Right cardiac atrium (tissue), 5 donors: Measurements from ENCODE around the gene SLC6A5. TPM values are rescaled to one million over a fixed set of nuclear protein-coding genes. Genes with fewer than 3 reads are reported as not detected.
A peak's percentile ranks its signal among the peaks of the same experiment; 100 is the strongest.

Source experiments
- ATAC-seq, 2 donors: fragments of 200-7000 bp; cut with Tn5 transposase; one replicate each; pipeline versions ENCODE4 v1.8.0 to v1.9.1; 2020; ENCODE audit warnings: moderate library complexity in 2 of 2, mild to moderate bottlenecking in 1 of 2
- DNase-seq, 3 donors: peaks; one replicate each; pipeline ENCODE4 v3.0.0-alpha.2; 2020
- H3K27ac ChIP-seq: one replicate; pipeline ENCODE4 v1.5.1; 2013; ENCODE audit warnings: mild to moderate bottlenecking, low read length, control low read depth, moderate library complexity
- H3K27me3 ChIP-seq: one replicate; pipeline ENCODE4 v1.6.1; 2013; ENCODE audit not compliant: control insufficient read depth, insufficient read depth
- H3K4me1 ChIP-seq: one replicate; pipeline ENCODE4 v1.6.1; 2013; ENCODE audit warnings: low read length; ENCODE audit not compliant: control insufficient read depth, insufficient read depth
- H3K4me3 ChIP-seq: one replicate; pipeline ENCODE4 v1.5.1; 2013; ENCODE audit warnings: low read length, control low read depth
- H3K9me3 ChIP-seq: one replicate; pipeline ENCODE4 v1.6.1; 2013; ENCODE audit warnings: low read length; ENCODE audit not compliant: control insufficient read depth
- WGBS: extraction: QIAGEN DNeasy Blood & Tissue Kit; methylation state at CpG from one replicate; pipeline ENCODE4 v1.1.7; 2013; 5-methylcytosine and 5-hydroxymethylcytosine counted together
- intact Hi-C, 4 donors: fragments of 100-400 bp; cut with DNase I; formaldehyde crosslinking; loops; one replicate each; pipeline versions ENCODE4 v1.11.0 to v1.14.0; 2022 to 2023
- polyA plus RNA-seq: library from polyadenylated mRNA; stranded (reverse); fragments of 200-250 nt; gene quantifications from one replicate; pipeline ENCODE4 v1.2.3, GENCODE V29; 2013
- total RNA-seq, 4 donors: library from RNA; stranded (reverse); fragmentation: NEBNext Ultra II Directional; extraction: Animal tissue kit (Norgen Biotek cat#: 25700); gene quantifications; one replicate each; pipeline ENCODE4 v1.2.1, GENCODE V29; 2021
- donor health status: healthy with polysubstance abuse.
- donor health status: DM: no; HTN: yes; CAD: no.
- donor health status: DM: no; HTN: no; CAD: no.
- donor health status: DM: no; HTN: yes; CAD: no; lungs with severe emphysema.
- donor health status: DM: yes; HTN: yes; CAD: no.

The SLC6A5 gene
- total and polyA plus RNA-seq, 5 donors: not detected

DNA sequence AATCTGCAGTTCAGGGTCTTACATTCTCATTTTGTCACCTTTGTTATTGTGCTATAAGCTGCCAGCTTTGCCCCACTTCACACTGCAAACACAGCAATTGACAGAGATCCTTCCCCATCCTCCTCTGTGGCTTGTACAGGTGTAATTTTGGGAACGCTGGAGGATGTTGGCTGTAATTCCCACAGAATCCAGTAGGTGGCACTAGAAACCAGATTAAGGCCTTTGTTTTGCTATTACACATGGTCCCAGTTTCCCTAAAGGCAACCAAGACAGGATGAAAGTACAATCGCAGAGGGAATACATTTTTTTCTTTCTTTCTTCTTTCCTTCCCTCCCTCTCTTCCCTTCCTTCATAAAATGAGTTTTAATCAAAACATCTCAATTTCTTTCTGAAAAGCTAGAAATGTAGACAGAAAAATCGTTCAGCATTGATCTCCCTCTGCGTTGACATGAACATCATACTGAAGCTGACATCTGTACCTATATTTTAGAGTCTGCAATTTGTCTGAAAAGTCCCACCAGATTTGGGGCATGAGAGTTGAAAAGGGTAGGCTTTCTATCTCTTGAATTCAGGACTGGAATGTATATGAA is 48.7 kb downstream of the SLC6A5 start:
- Histone ChIP-seq H3K4me3 (no peak overlapping the region), H3K27ac (no peak overlapping the region), H3K27me3 (no peaks in the 10 kb centered on the region), H3K9me3 (no peaks in the 10 kb centered on the region), H3K4me1 (no peaks in the 10 kb centered on the region)
- ATAC-seq (peak; percentile 31 to 42), DNase-seq (no peak)
- intact Hi-C loops: loop anchor here in 3 of 4 donors (5.0 to 10.0 kb wide), 3 partner anchors 867 to 1657 kb away; no protein-coding TSS in a partner anchor
- WGBS: 36% methylated on average over 4 of the region's 4 CpGs

DNA sequence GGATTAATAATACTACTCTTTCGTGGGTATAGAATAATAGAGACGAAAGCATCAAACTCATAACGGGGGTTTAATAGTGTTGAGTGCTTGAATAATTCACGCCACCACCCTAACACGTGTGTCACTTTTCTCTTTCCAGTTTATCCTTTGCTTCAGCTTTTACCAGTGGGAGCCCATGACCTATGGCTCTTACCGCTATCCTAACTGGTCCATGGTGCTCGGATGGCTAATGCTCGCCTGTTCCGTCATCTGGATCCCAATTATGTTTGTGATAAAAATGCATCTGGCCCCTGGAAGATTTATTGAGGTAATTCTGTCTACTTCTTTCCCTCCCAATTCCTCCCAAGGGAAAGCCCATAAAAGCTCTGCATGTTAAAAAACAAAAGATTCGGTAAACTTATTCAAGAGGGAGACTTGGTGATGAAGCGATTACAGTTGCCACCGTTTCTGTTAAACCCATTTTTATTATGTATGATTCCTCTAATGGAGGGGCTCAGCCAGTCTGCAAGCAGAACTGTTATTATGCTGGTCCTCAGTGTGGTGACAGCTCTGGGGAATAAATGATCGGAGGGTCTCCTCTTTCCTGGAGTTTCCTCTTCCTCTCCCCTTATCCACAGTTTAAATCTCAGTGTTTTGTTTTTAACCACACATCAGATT is 52.9 kb downstream of the SLC6A5 start:
- no peaks in the 10 kb centered on the region for H3K4me1 ChIP-seq
- H3K27me3 ChIP-seq: no peaks in the 10 kb centered on the region
- no peak overlapping the region for H3K27ac ChIP-seq
- ATAC-seq (no peak), DNase-seq (no peak)
- no peak overlapping the region for H3K4me3 ChIP-seq
- H3K9me3 ChIP-seq: no peaks in the 10 kb centered on the region
- intact Hi-C loops: no loop called here
- 81% methylated on average over 13 of the region's 13 CpGs for WGBS

DNA sequence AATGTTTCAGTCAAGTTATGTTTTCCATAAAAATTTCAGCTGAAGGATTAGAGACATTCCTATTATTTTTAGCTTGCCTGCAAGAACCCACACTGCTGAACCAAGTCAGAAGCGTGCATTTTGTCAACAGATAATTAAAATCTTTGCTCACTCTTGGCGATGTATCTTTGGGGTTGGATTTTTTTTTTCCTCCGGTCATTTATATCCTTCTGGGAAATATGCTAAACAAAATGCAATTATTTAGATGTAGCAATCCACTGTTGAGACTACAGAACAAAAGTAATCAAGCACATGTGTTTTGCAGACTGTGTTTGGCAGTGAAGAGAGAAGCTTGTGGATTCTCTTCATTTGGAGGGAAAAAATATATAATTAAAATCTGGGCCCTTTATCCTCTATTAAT is 54.6 kb downstream of the SLC6A5 start:
- H3K4me3 ChIP-seq: no peak overlapping the region
- intact Hi-C loops: no loop called here
- H3K27ac ChIP-seq: no peak overlapping the region
- H3K9me3 ChIP-seq: no peaks in the 10 kb centered on the region
- ATAC-seq: no peak
- H3K4me1 ChIP-seq: no peaks in the 10 kb centered on the region
- WGBS: 53% methylated on average over 3 of the region's 3 CpGs
- H3K27me3 ChIP-seq: no peaks in the 10 kb centered on the region
- DNase-seq: no peak

DNA sequence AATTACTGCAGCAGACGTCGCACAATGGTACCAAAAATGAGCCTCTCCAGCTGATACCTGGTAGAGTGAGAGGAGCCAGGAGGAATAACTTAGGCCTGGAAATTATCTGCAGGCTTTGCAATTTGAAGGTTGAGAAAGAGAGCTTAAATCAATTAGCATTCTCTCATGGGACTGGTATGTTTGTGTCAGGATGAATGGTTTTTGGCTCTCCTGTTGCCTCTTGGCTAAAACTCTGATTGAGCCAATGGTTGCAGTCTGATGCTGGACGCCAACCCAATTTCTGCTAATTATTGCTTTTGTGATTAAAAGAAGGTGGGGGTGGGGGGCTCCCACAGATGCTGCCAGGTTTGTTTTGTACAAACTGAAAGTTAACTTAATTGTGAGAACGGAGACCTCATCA is 57.5 kb downstream of the SLC6A5 start:
- Histone ChIP-seq H3K4me3 (no peak overlapping the region), H3K27ac (no peak overlapping the region), H3K9me3 (no peaks in the 10 kb centered on the region), H3K27me3 (no peaks in the 10 kb centered on the region), H3K4me1 (no peaks in the 10 kb centered on the region)
- ATAC-seq (no peak), DNase-seq (no peak)
- intact Hi-C loops: no loop called here
- WGBS: 83% methylated on average over 4 of the region's 4 CpGs

DNA sequence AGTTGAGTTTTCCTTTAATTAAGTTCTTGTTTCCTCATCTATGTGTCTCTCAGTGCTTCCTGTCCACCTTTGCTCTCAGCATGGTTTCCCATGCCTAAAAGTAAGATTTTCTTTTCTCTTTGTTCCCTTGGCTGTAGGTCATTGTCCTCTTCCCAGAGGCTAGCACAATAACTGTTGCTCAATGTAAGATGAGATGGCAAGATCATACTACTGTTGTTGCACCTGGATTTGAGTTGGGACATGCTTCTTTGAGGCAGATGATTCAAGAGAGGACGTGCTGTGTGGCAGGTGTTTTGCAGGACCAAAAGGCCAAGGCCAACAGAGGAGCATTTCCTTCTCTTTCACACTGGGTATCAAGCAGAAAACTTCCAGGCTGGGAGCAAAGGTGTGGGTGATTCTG is 58.7 kb downstream of the SLC6A5 start:
- intact Hi-C loops: no loop called here
- H3K27ac ChIP-seq: no peak overlapping the region
- H3K27me3 ChIP-seq: no peaks in the 10 kb centered on the region
- no peak for DNase-seq
- WGBS: 56% methylated on average over 1 of the region's 1 CpG
- no peak overlapping the region for H3K4me3 ChIP-seq
- no peaks in the 10 kb centered on the region for H3K9me3 ChIP-seq
- ATAC-seq: no peak
- no peaks in the 10 kb centered on the region for H3K4me1 ChIP-seq

DNA sequence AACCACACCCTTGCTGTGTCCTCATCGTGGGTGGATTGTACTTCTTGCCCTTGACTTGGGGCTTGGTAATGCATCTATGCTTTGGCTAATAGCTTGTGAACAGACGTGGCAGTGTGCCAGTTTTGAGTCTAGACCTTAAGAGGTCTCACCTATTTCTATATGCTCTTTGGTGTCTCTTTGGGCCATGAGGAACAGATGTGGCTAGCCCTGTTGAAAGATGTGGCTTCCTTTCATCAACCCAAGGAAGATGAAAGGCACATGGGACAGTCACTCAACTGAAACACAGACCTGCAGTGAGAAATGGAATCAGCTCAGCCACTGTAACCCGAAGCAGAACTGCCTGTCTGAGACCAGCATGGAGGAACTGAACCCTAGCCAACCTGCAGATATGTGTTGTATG is 62.0 kb downstream of the SLC6A5 start:
- Histone ChIP-seq H3K27ac (no peak overlapping the region), H3K27me3 (no peaks in the 10 kb centered on the region), H3K4me3 (no peak overlapping the region), H3K9me3 (no peaks in the 10 kb centered on the region), H3K4me1 (no peaks in the 10 kb centered on the region)
- DNase-seq: no peak
- WGBS: 66% methylated on average over 3 of the region's 3 CpGs
- no peak for ATAC-seq
- intact Hi-C loops: no loop called here

DNA sequence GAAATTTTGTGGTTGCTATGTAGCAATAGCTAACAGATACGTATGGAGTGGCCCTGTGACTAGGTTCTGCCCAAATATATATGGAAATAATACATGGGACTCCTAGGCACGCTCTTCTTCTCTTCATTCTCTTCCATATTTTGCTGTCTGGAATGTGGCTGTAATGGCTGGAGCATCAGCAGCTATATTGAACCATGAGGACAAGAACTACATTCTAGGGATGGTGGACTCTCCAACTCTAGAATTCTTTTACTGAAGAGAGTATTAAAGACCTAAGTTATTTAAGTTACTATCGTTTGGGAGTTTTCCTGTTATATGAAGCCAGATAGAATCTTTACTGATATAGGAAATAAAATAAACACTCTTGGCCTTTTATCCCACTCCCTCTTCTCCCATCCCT is 62.4 kb downstream of the SLC6A5 start:
- no peaks in the 10 kb centered on the region for H3K9me3 ChIP-seq
- no peaks in the 10 kb centered on the region for H3K4me1 ChIP-seq
- H3K27ac ChIP-seq: no peak overlapping the region
- DNase-seq: no peak
- WGBS: 81% methylated on average over 3 of the region's 3 CpGs
- intact Hi-C loops: no loop called here
- no peak overlapping the region for H3K4me3 ChIP-seq
- no peak for ATAC-seq
- H3K27me3 ChIP-seq: no peaks in the 10 kb centered on the region

DNA sequence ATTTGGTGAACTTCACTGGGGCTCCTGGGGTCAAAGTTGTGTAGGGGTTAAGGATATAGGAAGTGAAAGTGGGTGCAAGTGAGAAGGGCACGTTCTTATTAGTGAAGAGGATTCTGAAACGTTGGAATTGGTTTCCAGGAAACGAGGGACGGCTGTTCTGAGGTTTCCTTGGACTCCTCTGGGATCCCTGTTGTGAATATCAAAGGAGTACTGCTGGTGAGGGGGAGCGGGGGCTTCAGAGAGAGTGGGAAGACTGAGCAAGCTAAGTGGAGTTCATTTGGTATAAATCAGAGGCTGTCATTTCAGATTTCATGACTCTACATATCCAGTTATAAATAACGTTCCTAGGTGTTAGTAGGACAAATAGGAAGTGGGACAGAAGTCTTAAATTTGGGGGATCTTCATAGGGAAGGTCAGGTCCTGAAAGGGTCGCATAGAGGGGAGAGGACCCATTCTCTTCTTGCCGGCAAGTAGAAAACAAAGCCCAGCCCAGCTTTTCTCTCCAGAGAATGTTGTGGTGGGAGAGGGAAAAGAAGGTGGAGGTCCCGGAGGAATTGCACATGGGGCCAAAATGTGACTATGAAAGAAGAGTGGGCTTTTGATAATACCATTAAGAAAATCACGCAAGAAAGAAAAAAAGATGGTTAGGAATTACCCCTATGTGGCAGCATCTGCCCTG is 68.9 kb downstream of the SLC6A5 start:
- Histone ChIP-seq H3K27me3 (no peaks in the 10 kb centered on the region), H3K4me1 (no peaks in the 10 kb centered on the region), H3K4me3 (no peak overlapping the region), H3K27ac (no peak overlapping the region), H3K9me3 (no peaks in the 10 kb centered on the region)
- intact Hi-C loops: no loop called here
- 12% methylated on average over 10 of the region's 10 CpGs for WGBS
- DNase-seq: no peak
- ATAC-seq: no peak

DNA sequence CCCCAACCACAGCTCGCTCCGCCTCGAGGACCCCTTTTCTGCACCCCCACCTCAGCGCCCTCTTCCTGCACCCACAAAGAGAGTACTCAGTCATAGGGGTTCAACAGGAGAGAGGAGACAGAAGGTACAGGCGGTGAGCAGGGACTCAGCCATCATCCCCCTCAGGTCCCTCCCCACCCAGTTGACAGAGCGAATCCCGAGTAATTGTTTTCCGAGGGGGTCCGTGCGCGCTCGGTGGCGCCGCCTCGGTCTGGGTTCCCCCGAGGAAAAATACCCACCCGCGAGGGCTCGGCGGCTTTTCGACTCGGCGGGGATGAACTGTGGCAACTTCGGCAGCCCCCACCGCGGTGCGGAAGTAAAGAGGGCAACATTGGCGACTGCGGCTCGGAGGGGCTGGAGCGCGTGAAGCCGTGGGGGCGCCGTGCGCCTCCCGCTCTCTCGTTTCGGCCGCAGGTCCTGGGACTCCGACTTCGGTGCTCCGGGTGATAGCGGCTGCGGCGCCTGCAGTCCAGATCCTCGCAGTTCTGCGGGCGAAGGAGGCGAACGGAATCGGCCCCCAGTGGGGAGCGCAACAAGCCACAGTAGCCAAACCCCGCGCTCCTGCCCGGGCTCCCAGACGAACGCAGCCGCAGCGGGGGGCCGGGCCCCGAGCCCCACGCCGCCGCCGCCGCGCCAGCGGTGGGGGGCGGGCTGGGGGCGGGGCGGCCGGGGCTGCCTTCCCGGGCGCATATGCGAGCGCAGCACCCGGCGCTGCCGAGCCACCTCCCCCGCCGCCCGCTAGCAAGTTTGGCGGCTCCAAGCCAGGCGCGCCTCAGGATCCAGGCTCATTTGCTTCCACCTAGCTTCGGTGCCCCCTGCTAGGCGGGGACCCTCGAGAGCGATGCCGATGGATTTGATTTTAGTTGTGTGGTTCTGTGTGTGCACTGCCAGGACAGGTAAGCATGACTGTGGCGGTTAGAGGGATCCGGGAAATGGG is 69.7 kb downstream of the SLC6A5 start, which contains the start of gene NELL1:
NELL1 (plus strand) TSS at position 743 of the 976 bp plus-strand sequence.
- no peak for ATAC-seq
- WGBS: 1% methylated on average over 93 of the region's 93 CpGs
- no peaks in the 10 kb centered on the region for H3K4me1 ChIP-seq

DNA sequence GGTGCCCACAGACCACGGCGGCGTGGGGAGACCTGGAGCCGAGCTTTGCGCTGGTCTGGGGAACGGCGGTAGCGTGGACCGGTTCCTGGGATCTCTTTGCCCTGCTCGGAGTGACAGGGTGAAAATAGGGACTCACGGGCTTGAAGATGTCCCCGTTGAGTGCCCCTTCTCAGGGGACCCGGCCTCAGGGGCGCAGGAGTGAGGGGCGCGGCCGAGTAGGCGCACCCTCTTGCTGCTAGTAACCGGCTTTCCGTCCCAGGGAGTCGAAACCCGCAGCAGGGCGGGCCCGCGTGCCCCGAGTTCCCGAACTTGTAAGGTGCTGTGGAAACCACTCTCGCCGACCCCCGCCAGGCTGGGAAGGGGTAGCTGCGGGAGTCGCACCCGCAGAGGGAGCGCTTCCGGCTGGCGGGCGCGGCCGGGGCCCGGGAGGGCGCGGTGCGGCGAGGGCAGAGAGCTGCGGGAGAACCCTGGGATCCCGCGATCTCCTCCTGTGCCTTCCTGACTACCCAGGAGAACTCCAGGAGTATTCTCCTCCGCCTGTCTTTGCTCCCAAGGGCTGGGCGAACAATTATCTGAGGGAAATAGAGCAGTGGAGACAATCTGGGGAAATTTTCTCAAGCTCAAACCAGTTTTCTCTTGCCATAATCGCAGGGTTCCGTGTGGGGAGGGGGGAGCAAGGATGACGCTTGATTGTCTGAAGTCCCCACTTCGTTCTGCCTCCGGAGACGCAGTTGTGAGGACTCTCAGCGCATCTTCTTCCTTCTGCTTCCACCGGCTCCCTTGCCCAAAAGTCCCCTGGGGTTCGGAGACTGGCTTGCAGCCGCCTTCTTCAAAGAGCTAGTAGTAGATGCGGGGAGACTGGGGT is 70.6 kb downstream of the SLC6A5 start:
- no peaks in the 10 kb centered on the region for H3K4me1 ChIP-seq
- intact Hi-C loops: no loop called here
- H3K9me3 ChIP-seq: no peaks in the 10 kb centered on the region
- ATAC-seq: no peak
- H3K27ac ChIP-seq: no peak overlapping the region
- peak overlapping the region; percentile 37 for H3K4me3 ChIP-seq
- no peaks in the 10 kb centered on the region for H3K27me3 ChIP-seq
- peak in 1 of 3 donors; percentile 58 for DNase-seq
- WGBS: under 1% methylated on average over 60 of the region's 60 CpGs

More for the DNA sequence above, 69.7 kb downstream of the SLC6A5 start, which contains the start of gene NELL1:
- peak in 1 of 3 donors; percentile 30 for DNase-seq
- Histone ChIP-seq H3K27ac (no peak within 1 kb of the TSS), H3K9me3 (no peaks in the 10 kb centered on the region), H3K4me3 (peak within 1 kb of the TSS; percentile 37), H3K27me3 (no peaks in the 10 kb centered on the region)
- intact Hi-C loops: no loop called here
